Heart left ventricle (tissue), 13 donors: Measurements from ENCODE around the gene INPP4B.
"Not testable (repeated sequence)": the region's sequence is repeated elsewhere in the genome, so short reads cannot be mapped to it uniquely, and the experiment has no call there.

ENCODE experiments used
- POLR2A ChIP-seq, 2 donors: fragments of 450-650 bp; IDR thresholded peaks; one replicate each; pipeline ENCODE4 v1.6.1; 2017; ENCODE audit warnings: antibody characterized with exemption in 2 of 2, mild to moderate bottlenecking in 2 of 2, moderate library complexity in 2 of 2
- TF ChIP-seq, protein P1 (sequence below), 12 donors: fragments of 200-600 bp; sonication (generic) in 4 of 12; IDR thresholded peaks; one replicate each; pipeline versions ENCODE4 v1.5.0 to v1.8.0; 2018 to 2022; ENCODE audit warnings: antibody characterized with exemption in 12 of 12, mild to moderate bottlenecking in 5 of 12
- donor health status: ischemic (EF 13 %, LVEDD 7.1; RV severe dilation, severe dysfunction).
- donor health status: DM: no; HTN: yes; CAD: no.
- donor health status: DM: no; HTN: no; CAD: no.
- donor health status: ischemic (EF 25% LVEDD 6.9; RV normal size, moderate dysfunction).
- donor health status: ischemic (EF 25% LVEDD 5.7; RV mildly dilated, moderate dysfunction).
- donor health status: ischemic (EF 35%, LVEDD 5.7; RV mildly dilated, moderate dysfunction).
- donor health status: nonischemic (EF 11% LVEDD 7.7; RV severe dilation, severe dysfunction).
- donor health status: DM: yes; HTN: yes; CAD: no.
- donor health status: PGD.
- donor health status: ischemic (EF 29% LVEDD 5.4; RV normal size, mild dysfunction).
- donor health status: nonischemic (EF 23%, LVEDD 6.1; RV moderate dilation, normal function).

DNA sequence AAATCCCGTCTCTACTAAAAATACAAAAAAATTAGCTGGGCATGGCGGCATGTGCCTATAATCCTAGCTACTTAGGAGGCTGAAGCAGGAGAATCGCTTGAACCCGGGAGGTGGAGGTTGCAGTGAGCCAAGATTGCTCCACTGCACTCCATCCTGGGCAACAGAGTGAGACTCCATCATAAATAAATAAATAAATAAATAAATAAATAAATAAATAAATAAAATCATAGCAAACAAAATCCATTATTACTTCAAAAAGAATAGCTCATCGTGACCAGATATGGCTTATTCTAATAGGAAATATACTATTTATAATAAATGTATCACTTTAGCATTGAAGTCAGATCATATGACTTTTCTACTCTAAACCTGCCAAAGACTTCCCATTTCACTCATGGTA lies 42.2 kb downstream of the INPP4B start:
- TF ChIP-seq, protein P1, sequence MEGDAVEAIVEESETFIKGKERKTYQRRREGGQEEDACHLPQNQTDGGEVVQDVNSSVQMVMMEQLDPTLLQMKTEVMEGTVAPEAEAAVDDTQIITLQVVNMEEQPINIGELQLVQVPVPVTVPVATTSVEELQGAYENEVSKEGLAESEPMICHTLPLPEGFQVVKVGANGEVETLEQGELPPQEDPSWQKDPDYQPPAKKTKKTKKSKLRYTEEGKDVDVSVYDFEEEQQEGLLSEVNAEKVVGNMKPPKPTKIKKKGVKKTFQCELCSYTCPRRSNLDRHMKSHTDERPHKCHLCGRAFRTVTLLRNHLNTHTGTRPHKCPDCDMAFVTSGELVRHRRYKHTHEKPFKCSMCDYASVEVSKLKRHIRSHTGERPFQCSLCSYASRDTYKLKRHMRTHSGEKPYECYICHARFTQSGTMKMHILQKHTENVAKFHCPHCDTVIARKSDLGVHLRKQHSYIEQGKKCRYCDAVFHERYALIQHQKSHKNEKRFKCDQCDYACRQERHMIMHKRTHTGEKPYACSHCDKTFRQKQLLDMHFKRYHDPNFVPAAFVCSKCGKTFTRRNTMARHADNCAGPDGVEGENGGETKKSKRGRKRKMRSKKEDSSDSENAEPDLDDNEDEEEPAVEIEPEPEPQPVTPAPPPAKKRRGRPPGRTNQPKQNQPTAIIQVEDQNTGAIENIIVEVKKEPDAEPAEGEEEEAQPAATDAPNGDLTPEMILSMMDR (IDR thresholded peaks at IDR 0.05): not testable (repeated sequence)
- TF ChIP-seq POLR2A (IDR thresholded peaks at IDR 0.05): not testable (repeated sequence)
